A549 (cell line): ENCODE measurements around the gene MOSPD3. TPM values are rescaled to one million over a fixed set of nuclear protein-coding genes. Genes with fewer than 3 reads are reported as not detected.

Experiments used
- ATAC-seq, 2 experiments: fragments of 200-7000 bp in 1 of 2; fragments of >200 bp in 1 of 2; cut with Nextera tagmentation in 1 of 2; cut with Tn5 transposase in 1 of 2; 3 replicates each; pipeline versions ENCODE4 v1.8.0 to v1.9.1; 2018 to 2020; ENCODE audit warnings: mild to moderate bottlenecking in 1 of 2, moderate library complexity in 1 of 2
- CTCF ChIA-PET: fragments of 300-600 bp; sonication (Branson Sonifier 250); formaldehyde crosslinking; extraction: SDS; loops from one replicate; lab custom pipeline; 2021; ENCODE audit warnings: antibody characterized with exemption, inconsistent platforms; lab: Yijun Ruan, JAX
- POLR2A ChIA-PET: fragments of 350-600 bp; formaldehyde crosslinking; extraction: SDS; loops from one replicate; lab custom pipeline; 2021; ENCODE audit warnings: antibody characterized with exemption, inconsistent platforms; lab: Yijun Ruan, JAX
- DNase-seq, 2 experiments: peaks; one replicate each; pipeline versions ENCODE4 v3.0.0 to v3.0.0-alpha.2; 2011 to 2016; ENCODE audit warnings: low read depth in 1 of 2, low spot score in 1 of 2
- FAIRE-seq: peaks from 2 replicates; lab custom pipeline; 2011; peaks lifted over from hg19 to GRCh38; lab: Jason Lieb, UNC
- H3K27ac ChIP-seq, 2 experiments: fragments of >200 bp; sonication (Bioruptor Twin); formaldehyde crosslinking; 3 replicates each; pipeline ENCODE4 v1.5.1; 2016 to 2017
- H3K4me1 ChIP-seq: fragments of >200 bp; sonication (Bioruptor Twin); formaldehyde crosslinking; 3 replicates; pipeline ENCODE4 v1.6.1; 2016
- H3K4me2 ChIP-seq: fragments of >200 bp; sonication (Bioruptor Twin); formaldehyde crosslinking; 3 replicates; pipeline ENCODE4 v1.6.1; 2016
- H3K4me3 ChIP-seq: fragments of >200 bp; sonication (Bioruptor Twin); formaldehyde crosslinking; 3 replicates; pipeline ENCODE4 v1.5.1; 2016
- H3K9me3 ChIP-seq: fragments of >200 bp; sonication (Bioruptor Twin); formaldehyde crosslinking; 3 replicates; pipeline ENCODE4 v1.6.1; 2016
- BHLHE40 ChIP-seq: IDR thresholded peaks from 2 replicates; pipeline ENCODE4 v1.6.1; 2012; ENCODE audit warnings: low read depth, low read length, inconsistent platforms
- CEBPB ChIP-seq, 2 experiments: fragments of >200 bp in 1 of 2; sonication (Bioruptor Twin) in 1 of 2; formaldehyde crosslinking in 1 of 2; IDR thresholded peaks; 2 replicates each; pipeline ENCODE4 v1.6.1; 2012 to 2016
- CHD4 ChIP-seq: fragments of 200-600 bp; sonication (generic); IDR thresholded peaks from 2 replicates; pipeline ENCODE4 v1.6.1; 2016; ENCODE audit warnings: antibody characterized with exemption, mild to moderate bottlenecking, borderline replicate concordance
- EHF ChIP-seq: fragments of 250-450 bp; sonication (Bioruptor Pico); IDR thresholded peaks from 2 replicates; pipeline ENCODE4 v1.5.0; 2020; ENCODE audit warnings: mild to moderate bottlenecking
- EP300 ChIP-seq, 2 experiments: fragments of >200 bp; sonication (Bioruptor Twin); formaldehyde crosslinking; IDR thresholded peaks; 2 replicates in 1 of 2; 3 replicates in 1 of 2; pipeline ENCODE4 v1.6.1; 2016 to 2017
- ESRRA ChIP-seq: fragments of 150-350 bp; IDR thresholded peaks from 2 replicates; pipeline ENCODE4 v1.6.1; 2014; ENCODE audit warnings: mild to moderate bottlenecking, low read length, borderline replicate concordance
- GATA3 ChIP-seq: IDR thresholded peaks from 2 replicates; pipeline ENCODE4 v1.6.1; 2012; ENCODE audit warnings: borderline replicate concordance
- HEYL ChIP-seq: fragments of 250-450 bp; sonication (Bioruptor Pico); IDR thresholded peaks from 2 replicates; pipeline ENCODE4 v1.8.0; 2021; ENCODE audit warnings: mild to moderate bottlenecking, moderate library complexity
- HOXA7 ChIP-seq: fragments of 250-450 bp; sonication (Bioruptor Pico); IDR thresholded peaks from 2 replicates; pipeline ENCODE4 v1.5.0; 2020; ENCODE audit warnings: mild to moderate bottlenecking, moderate library complexity
- HOXB5 ChIP-seq: fragments of 250-450 bp; sonication (Bioruptor Pico); IDR thresholded peaks from 2 replicates; pipeline ENCODE4 v1.5.0; 2020; ENCODE audit warnings: mild to moderate bottlenecking, moderate library complexity
- JUNB ChIP-seq: fragments of >200 bp; sonication (Bioruptor Twin); formaldehyde crosslinking; IDR thresholded peaks from 2 replicates; pipeline ENCODE4 v1.6.1; 2016
- KDM5A ChIP-seq: fragments of 200-600 bp; sonication (generic); IDR thresholded peaks from 2 replicates; pipeline ENCODE4 v1.6.1; 2016; ENCODE audit warnings: antibody characterized with exemption, mild to moderate bottlenecking
- MAZ ChIP-seq: fragments of 150-350 bp; IDR thresholded peaks from 2 replicates; pipeline ENCODE4 v1.6.1; 2014; ENCODE audit warnings: antibody characterized with exemption, low read depth, low read length, borderline replicate concordance
- POLR2AphosphoS2 ChIP-seq: conservative IDR thresholded peaks from 2 replicates; pipeline ENCODE4 v1.6.1; 2012; ENCODE audit warnings: low read length, improper control_type of control experiment, inconsistent platforms
- RARB ChIP-seq: fragments of 250-450 bp; sonication (Bioruptor Pico); IDR thresholded peaks from 2 replicates; pipeline ENCODE4 v1.8.0; 2021; ENCODE audit warnings: mild to moderate bottlenecking, moderate library complexity
- RCOR1 ChIP-seq: fragments of 150-350 bp; IDR thresholded peaks from 2 replicates; pipeline ENCODE4 v1.6.1; 2014; ENCODE audit warnings: antibody characterized with exemption, low read length, low read depth
- RFX5 ChIP-seq: fragments of 450-650 bp; IDR thresholded peaks from 2 replicates; pipeline ENCODE4 v1.7.1; 2014; ENCODE audit warnings: antibody characterized with exemption, mild to moderate bottlenecking, moderate library complexity
- SREBF2 ChIP-seq: fragments of 450-650 bp; IDR thresholded peaks from 2 replicates; pipeline ENCODE4 v1.6.1; 2014; ENCODE audit warnings: mild to moderate bottlenecking, moderate library complexity
- TFCP2L1 ChIP-seq: fragments of 250-450 bp; sonication (Bioruptor Pico); IDR thresholded peaks from 2 replicates; pipeline ENCODE4 v1.5.0; 2021; ENCODE audit warnings: mild to moderate bottlenecking
- ZC3H11A ChIP-seq: fragments of 450-650 bp; IDR thresholded peaks from 2 replicates; pipeline ENCODE4 v1.6.1; 2014; ENCODE audit warnings: antibody characterized with exemption, mild to moderate bottlenecking
- ZNF302 ChIP-seq: fragments of 250-450 bp; sonication (Bioruptor Pico); IDR thresholded peaks from 2 replicates; pipeline ENCODE4 v1.9.0; 2021; ENCODE audit warnings: inconsistent platforms, mild to moderate bottlenecking, moderate library complexity
- ZSCAN20 ChIP-seq: fragments of 250-450 bp; sonication (Bioruptor Pico); IDR thresholded peaks from 2 replicates; pipeline ENCODE4 v1.8.0; 2022; ENCODE audit warnings: mild to moderate bottlenecking, moderate library complexity
- WGBS: methylation state at CpG from one replicate; pipeline ENCODE4 v1.1.6; 2017; ENCODE audit errors: missing lambda C conversion rate; 5-methylcytosine and 5-hydroxymethylcytosine counted together
- polyA plus RNA-seq, 4 experiments: library from polyadenylated mRNA; depleted of rRNA in 3 of 4; stranded (reverse); fragments of >200 nt; fragmentation: RNase III in 1 of 4; extraction: RNeasy Plus Mini Kit Qiagen cat#74134 plus additional on column Dnase treatment in 1 of 4; gene quantifications; 2 replicates in 3 of 4; 3 replicates in 1 of 4; pipeline ENCODE4 v1.2.3, GENCODE V29; 2011 to 2017
- TF ChIP-seq, protein P1 (sequence below): fragments of >200 bp; sonication (Bioruptor Twin); formaldehyde crosslinking; IDR thresholded peaks from 3 replicates; pipeline ENCODE4 v1.5.1; 2016
- TF ChIP-seq, protein P2 (sequence below): fragments of 150-350 bp; IDR thresholded peaks from 2 replicates; pipeline ENCODE4 v1.6.1; 2014; ENCODE audit warnings: low read depth, mild to moderate bottlenecking, low read length
- TF ChIP-seq, protein P3 (sequence below): IDR thresholded peaks from 2 replicates; pipeline ENCODE4 v1.6.1; 2012; ENCODE audit warnings: low read depth, borderline replicate concordance
- TF ChIP-seq, protein P4 (sequence below): fragments of >200 bp; sonication (Bioruptor Twin); formaldehyde crosslinking; IDR thresholded peaks from 2 replicates; pipeline ENCODE4 v1.6.1; 2016

MOSPD3 gene
- polyA plus RNA-seq, 2 of the 4 experiments (the other 2 are of a cell fraction): 6.1 to 14.8 TPM

DNA sequence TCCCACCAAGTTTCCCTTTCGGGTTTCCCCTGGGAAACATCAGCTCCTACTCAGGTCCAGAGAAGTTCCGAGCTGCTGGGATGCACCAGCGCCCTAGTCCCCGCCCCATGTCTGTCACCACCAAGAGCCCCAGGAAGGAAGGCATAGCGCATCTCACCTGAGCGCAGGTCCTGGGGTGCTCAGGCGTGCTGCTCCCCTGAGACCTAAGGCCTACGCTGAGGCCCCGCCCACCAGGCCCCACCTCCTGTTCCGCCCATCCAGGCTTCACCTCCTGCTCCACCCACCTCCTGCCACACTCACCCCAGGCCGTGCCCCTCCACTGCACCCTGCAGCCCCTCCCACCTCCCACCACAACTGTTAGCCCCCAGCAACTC, 30.2 kb downstream of the MOSPD3 start:
- ATAC-seq: peak in 1 of 2 experiments; percentile 79; a peak in 3 of 6 replicates

DNA sequence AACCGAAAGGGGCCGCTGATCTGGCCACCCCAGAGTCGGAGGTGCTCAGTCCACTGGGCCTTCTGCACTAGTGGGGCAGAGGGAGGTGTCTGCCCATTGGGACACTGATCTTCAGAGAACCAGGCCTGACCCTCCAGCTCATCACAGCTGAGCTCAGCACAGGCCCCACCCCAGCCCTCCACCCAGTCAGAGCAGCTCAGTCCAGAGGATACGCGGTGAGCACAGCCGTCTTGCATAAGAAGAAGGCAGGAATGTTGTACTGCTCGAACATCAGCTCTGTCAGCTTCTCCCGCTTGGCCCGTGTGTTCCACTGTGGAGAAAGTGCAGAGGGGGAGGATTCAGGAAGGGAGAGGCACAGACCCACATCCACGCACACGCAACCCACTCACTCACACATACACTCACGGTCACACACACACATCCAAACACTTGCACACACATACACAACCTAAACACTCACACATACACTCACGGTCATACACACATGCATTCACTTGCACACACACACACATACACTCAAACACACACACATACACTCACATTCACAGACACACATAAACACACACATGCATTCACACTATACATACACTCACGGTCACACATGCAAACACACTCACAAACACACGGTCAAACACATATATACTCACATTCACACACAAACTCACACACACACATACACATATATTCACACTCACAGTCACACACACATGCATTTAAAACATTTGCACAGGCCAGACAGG, 37.7 kb downstream of the MOSPD3 start:
- Histone ChIP-seq H3K4me3 (no peak overlapping the region), H3K9me3 (no peaks in the 10 kb centered on the region), H3K4me2 (no peak overlapping the region), H3K4me1 (peaks cover 6% of the 10 kb centered on the region; the same call in 2 of the 3 replicates)
- CTCF ChIA-PET: interaction anchor here (1.1 to 3.9 kb wide), 2 partner anchors 16 to 19 kb away, joined by 4 to 23 read pairs; no protein-coding TSS in a partner anchor
- no peak; a peak in 1 of 6 replicates for ATAC-seq
- 67% methylated on average over 14 of the region's 15 CpGs for WGBS
- POLR2A ChIA-PET: no interaction called here
- no peak for FAIRE-seq
- no peak for TF ChIP-seq ESRRA
- TF ChIP-seq JUNB: no peak
- TF ChIP-seq MAZ: no peak
- no peak for TF ChIP-seq HOXA7 (CRISPR knock-in tag)
- TF ChIP-seq RARB (CRISPR knock-in tag): no peak
- TF ChIP-seq TFCP2L1: no peak
- no peak for TF ChIP-seq KDM5A
- TF ChIP-seq, protein P1, sequence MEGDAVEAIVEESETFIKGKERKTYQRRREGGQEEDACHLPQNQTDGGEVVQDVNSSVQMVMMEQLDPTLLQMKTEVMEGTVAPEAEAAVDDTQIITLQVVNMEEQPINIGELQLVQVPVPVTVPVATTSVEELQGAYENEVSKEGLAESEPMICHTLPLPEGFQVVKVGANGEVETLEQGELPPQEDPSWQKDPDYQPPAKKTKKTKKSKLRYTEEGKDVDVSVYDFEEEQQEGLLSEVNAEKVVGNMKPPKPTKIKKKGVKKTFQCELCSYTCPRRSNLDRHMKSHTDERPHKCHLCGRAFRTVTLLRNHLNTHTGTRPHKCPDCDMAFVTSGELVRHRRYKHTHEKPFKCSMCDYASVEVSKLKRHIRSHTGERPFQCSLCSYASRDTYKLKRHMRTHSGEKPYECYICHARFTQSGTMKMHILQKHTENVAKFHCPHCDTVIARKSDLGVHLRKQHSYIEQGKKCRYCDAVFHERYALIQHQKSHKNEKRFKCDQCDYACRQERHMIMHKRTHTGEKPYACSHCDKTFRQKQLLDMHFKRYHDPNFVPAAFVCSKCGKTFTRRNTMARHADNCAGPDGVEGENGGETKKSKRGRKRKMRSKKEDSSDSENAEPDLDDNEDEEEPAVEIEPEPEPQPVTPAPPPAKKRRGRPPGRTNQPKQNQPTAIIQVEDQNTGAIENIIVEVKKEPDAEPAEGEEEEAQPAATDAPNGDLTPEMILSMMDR: no peak
- no peak for TF ChIP-seq GATA3
- TF ChIP-seq RCOR1: no peak
- TF ChIP-seq HEYL (CRISPR knock-in tag): no peak
- no peak for TF ChIP-seq ZC3H11A
- no peak for TF ChIP-seq POLR2AphosphoS2
- TF ChIP-seq HOXB5 (CRISPR knock-in tag): no peak
- TF ChIP-seq, protein P2, sequence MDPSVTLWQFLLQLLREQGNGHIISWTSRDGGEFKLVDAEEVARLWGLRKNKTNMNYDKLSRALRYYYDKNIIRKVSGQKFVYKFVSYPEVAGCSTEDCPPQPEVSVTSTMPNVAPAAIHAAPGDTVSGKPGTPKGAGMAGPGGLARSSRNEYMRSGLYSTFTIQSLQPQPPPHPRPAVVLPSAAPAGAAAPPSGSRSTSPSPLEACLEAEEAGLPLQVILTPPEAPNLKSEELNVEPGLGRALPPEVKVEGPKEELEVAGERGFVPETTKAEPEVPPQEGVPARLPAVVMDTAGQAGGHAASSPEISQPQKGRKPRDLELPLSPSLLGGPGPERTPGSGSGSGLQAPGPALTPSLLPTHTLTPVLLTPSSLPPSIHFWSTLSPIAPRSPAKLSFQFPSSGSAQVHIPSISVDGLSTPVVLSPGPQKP: no peak
- no peak for TF ChIP-seq EHF
- TF ChIP-seq EP300 (IDR thresholded peaks at IDR 0.05): no peak
- no peak for TF ChIP-seq BHLHE40
- TF ChIP-seq, protein P3, sequence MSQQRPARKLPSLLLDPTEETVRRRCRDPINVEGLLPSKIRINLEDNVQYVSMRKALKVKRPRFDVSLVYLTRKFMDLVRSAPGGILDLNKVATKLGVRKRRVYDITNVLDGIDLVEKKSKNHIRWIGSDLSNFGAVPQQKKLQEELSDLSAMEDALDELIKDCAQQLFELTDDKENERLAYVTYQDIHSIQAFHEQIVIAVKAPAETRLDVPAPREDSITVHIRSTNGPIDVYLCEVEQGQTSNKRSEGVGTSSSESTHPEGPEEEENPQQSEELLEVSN: no peak
- TF ChIP-seq SREBF2: no peak
- TF ChIP-seq, all 56 proteins: peak for 0
- no peak for DNase-seq
- no peak overlapping the region for H3K27ac ChIP-seq

More for the DNA sequence above, 30.2 kb downstream of the MOSPD3 start:
- H3K4me3 ChIP-seq: no peak overlapping the region
- DNase-seq: peak in 1 of 2 experiments; percentile 42
- H3K27ac ChIP-seq: no peak overlapping the region
- WGBS: 64% methylated on average over 6 of the region's 11 CpGs
- no peak for TF ChIP-seq TFCP2L1
- no peak for TF ChIP-seq ZNF302 (CRISPR knock-in tag)
- no peak for TF ChIP-seq CEBPB (IDR thresholded peaks at IDR 0.05)
- TF ChIP-seq CHD4: no peak
- no peak for TF ChIP-seq SREBF2
- TF ChIP-seq RFX5: no peak
- TF ChIP-seq ZSCAN20 (CRISPR knock-in tag): no peak
- no peak for TF ChIP-seq ESRRA
- TF ChIP-seq, protein P4, sequence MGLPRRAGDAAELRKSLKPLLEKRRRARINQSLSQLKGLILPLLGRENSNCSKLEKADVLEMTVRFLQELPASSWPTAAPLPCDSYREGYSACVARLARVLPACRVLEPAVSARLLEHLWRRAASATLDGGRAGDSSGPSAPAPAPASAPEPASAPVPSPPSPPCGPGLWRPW: no peak
- no peak for TF ChIP-seq BHLHE40
- no peaks in the 10 kb centered on the region for H3K9me3 ChIP-seq
- no peaks in the 10 kb centered on the region for H3K4me1 ChIP-seq
- ChIA-PET POLR2A (interaction anchor here (1.0 kb wide), 1 partner anchor 11 kb away, joined by 5 read pairs; no protein-coding TSS in a partner anchor), CTCF (interaction anchor here (0.6 to 4.4 kb wide), 3 partner anchors 9 to 149 kb away, joined by 3 to 39 read pairs (median 4); no protein-coding TSS in a partner anchor)
- no peak for FAIRE-seq
- H3K4me2 ChIP-seq: no peak overlapping the region
